Sciatic nerve (tissue), 2 donors: ENCODE measurements around the gene ATP4A. TPM values are rescaled to one million over a fixed set of nuclear protein-coding genes. Genes with fewer than 3 reads are reported as not detected.
"Not testable (repeated sequence)": the region's sequence is repeated elsewhere in the genome, so short reads cannot be mapped to it uniquely, and the experiment has no call there.

Experiments used
- ATAC-seq: fragments of 200-7000 bp; cut with Tn5 transposase; one replicate; pipeline ENCODE4 v1.9.1; 2020; ENCODE audit warnings: mild to moderate bottlenecking, moderate library complexity
- DNase-seq: peaks from one replicate; pipeline ENCODE4 v3.0.0-alpha.2; 2020; ENCODE audit warnings: low spot score
- intact Hi-C: fragments of 100-400 bp; cut with DNase I; formaldehyde crosslinking; loops from one replicate; pipeline ENCODE4 v1.14.2; 2022
- total RNA-seq: library from RNA; stranded (reverse); fragmentation: NEBNext Ultra II Directional; extraction: Animal tissue kit (Norgen Biotek cat#: 25700); gene quantifications from one replicate; pipeline ENCODE4 v1.2.1, GENCODE V29; 2021
- donor health status: DM: no; HTN: no; CAD: no.
- donor health status: DM: no; HTN: no; CAD: no.

Gene ATP4A
- not detected for total RNA-seq

DNA sequence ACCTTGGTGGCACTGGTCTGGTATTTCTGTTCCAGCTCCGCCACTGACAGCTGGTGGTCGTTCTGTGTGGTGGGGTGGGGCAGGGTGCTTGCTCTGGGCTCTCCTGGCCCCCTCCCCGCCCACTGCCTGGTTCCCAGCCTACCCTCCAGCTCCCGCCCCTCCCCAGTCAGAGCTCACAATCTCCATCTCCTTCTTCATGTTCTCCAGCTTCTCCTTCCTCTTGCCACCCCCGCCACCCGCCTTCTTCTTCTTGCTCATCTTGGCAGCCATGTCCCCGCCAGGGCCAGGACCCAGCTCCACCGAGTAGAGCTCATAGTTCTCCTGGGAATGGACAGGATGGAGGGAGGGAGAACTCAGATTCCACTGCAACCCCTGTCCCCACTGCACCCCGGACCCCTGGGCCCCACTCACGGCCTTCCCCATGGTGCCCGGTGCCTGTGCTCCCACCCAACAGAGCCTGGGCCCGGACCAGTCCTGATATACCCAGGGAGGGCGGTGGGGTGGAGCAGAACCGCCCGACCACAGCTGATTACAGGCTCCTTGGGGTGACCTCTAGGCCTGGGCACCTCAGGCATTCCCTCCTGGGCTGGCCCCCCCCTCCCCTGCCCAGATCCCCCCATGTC, at the start of gene ATP4A:
TSS of gene ATP4A (minus strand) at position 452 of the 623 bp plus-strand sequence. CDS start at position 423, 29 bp downstream.
- DNase-seq = no peak
- no peak for ATAC-seq

DNA sequence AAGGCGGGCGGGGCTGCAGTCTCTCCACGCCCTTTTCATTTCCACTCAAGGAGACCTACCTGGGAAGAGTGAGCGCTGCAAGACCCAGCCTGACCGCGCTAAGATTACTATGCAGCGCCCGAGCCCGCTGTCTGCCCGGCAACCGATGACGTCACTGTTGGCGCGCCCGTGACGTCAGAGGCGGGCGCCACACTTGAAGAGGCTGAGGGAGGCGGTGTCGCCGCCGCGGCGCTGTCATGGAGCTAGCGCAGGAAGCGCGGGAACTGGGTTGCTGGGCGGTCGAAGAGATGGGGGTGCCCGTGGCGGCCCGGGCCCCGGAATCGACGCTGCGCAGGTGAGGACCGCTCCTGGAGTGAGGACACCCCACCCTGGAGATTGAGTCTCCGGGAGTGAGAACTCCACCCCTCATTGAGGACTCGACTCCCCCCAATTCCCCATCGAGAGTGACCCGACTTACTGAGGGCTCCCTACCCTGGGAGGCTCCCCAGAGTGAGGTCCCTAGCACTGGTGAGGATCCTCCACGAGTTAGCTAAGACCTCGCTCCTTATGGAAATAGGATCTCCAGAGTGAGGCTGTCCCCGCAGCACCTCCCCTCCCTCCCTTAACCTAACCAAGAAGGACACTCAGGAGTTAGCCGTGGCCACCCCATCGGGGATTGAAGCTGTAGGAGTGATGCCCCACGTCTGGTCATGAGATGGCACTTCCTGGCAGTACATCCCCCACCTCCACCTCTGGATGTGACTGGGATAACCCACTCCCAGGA, 49.3 kb upstream of the ATP4A start, which contains the start of gene HAUS5:
TSS of gene HAUS5 (plus strand) at position 177 of the 763 bp plus-strand sequence. CDS start at position 237, 60 bp downstream.
- ATAC-seq = peak; percentile 99
- intact Hi-C loops = no loop called here
- DNase-seq = peak; percentile 95

More for the DNA sequence above, at the start of gene ATP4A:
- intact Hi-C loops = no loop called here

DNA sequence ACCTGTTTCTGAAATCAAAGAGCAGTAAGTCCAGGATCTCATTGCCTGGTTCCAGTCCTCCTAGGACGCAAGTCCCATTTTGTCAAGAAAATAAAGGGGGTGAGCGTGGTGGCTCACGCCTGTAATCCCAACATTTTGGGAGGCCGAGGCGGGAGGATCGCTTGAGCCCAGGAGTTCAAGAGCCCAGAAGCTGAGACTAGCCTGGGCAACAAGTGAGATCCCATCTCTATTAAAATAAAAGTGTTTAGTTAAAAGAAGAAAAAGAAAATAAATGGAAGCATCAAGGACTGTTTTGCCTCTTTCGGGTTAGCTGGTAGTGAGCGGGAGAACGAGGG, 48.7 kb upstream of the ATP4A start:
- DNase-seq = no peak

DNA sequence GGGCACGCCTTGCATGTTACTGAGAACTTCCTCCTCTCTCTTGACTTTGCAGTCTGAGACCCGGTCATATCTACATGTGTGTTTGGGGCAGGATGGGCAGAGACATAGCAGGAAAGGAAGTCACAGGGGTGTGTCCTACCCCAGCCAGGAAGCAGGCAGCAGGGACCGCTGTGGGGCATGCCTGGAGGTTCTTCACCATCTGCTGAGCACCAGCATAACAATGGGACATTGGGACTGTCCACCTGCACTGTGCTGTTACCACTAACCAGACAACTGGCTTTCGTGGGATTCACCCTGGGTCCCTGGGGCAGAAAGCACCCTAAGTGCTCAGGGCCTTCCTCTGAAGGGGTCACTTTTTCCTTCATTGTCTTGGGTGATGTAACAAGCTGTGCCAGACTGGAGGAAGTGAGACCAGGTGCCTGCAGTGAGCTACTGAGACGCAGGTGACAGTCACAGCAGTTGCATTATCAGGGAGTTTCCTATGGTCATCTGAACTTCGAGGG, 46.4 kb upstream of the ATP4A start:
- ATAC-seq = no peak
- intact Hi-C loops = no loop called here
- no peak for DNase-seq

More for the DNA sequence above, 48.7 kb upstream of the ATP4A start:
- intact Hi-C loops = no loop called here
- ATAC-seq = peak; percentile 6

DNA sequence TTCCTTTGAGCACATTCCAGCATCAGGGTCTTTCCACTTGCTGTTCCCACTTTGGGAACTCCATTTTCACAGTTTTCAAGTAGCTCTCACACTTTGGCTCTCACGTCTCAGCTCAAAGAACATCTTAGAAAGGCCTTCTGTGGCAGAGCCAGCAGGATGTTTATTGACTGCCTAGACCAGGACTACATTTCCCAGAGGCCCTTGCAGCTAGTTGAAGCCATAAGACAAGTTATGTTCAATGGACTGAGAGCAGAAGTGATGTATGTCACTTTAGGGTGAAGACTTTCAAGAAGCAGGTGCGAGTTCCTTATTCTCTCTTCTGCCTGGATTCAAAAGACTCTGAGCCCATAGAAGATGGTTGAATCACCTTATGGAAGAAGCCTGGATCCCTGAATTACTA, 44.8 kb upstream of the ATP4A start:
- DNase-seq (no peak), ATAC-seq (no peak)
- intact Hi-C loops = no loop called here

DNA sequence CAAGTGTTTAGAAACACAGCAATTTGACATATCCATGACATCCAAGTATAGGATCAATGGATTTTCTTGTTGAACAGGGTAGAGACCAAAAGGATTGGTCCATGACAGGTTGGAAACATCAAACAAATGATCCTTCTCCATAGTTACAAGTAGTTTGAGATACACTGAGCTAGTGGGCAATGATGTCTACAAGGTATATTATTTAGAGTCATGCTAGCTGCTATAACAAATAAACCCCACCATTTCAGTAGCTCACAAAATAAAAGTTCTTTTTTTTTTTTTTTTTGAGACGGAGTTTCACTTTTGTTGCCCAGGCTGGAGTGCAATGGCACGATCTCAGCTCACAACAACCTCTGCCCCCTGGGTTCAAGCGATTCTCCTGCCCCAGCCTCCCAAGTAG, 44.2 kb upstream of the ATP4A start:
- ATAC-seq (no peak), DNase-seq (no peak)
- intact Hi-C loops = no loop called here

DNA sequence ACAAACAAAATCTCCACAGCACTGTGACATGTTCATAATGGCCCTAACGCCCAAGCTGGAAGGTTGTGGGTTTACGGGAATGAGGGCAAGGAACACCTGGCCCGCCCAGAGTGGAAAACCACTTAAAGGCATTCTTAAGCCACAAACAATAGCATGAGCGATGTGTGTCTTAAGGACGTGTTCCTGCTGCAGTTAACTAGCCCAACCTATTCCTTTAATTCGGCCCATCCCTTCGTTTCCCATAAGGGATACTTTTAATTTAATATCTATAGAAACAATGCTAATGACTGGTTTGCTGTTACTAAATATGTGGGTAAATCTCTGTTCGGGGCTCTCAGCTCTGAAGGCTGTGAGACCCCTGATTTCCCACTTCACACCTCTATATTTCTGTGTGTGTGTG, 43.7 kb upstream of the ATP4A start:
- DNase-seq, ATAC-seq, intact Hi-C loops: not testable (repeated sequence)

DNA sequence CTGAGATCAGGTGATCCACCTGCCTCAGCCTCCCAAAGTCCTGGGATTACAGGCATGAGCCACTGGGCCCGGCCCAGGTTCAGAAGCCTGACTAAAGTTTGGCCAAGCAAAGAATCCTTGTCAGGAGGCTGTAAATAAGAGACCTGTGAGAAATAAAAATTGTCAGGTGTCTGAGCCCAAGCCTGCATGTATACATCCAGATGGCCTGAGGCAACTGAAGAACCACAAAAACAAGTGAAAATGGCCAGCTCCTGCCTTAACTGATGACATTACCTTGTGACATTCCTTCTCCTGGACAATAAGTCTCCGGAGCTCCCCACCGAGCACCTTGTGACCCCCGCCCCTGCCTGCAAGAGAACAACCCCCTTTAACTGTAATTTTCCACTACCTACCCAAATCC, 41.0 kb upstream of the ATP4A start:
- DNase-seq, intact Hi-C loops, ATAC-seq: not testable (repeated sequence)

DNA sequence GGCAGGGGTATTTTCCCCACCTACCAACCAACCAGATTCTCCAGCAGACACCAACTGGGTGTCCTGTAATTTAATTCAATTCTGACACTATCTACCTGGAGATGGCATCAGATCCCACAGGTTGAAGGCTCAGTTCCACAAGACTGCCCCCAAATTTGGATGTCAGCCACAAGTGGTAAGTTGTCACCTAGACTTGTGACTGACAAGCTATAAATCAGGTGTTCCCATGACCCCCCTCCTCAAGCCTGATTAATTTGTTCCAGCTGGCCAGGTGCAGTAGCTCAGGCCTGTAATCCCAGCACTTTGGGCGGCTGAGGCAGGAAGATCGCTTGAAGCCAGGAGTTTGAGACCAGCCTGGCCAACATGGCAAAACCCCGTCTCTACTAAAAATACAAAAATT, 38.5 kb upstream of the ATP4A start:
- intact Hi-C loops = no loop called here
- DNase-seq (no peak), ATAC-seq (no peak)

DNA sequence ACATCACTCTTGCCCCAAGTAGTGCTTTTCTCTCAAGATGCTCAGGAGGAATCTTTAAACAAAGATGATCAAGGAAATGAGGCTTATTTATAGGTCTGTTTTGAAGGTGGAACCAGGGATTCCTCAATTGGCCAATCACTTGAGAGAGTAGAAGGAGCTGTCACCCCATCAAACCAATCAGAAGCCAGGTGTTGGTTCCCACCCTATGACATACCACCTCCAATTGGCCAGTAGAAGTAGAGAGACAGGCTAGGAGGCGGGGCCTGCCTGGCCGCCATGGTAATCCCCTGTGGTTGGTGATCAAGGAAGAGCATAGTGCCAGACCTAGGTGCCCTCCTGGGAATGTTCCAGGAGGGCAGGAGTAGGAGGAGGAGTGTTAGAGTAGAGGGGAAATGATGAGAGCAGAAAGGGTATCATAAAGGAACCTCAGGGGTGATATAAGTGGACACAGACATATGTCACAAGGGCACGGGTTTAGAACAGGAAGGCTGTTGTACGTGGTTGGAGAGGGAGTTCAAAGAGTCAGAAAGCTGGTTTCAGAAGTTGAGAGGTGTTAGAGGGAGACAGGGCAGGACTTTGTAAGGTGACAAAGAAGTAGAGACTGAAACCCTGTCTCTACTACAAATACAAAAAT, 33.0 kb upstream of the ATP4A start:
- intact Hi-C loops = no loop called here
- no peak for DNase-seq
- no peak for ATAC-seq

DNA sequence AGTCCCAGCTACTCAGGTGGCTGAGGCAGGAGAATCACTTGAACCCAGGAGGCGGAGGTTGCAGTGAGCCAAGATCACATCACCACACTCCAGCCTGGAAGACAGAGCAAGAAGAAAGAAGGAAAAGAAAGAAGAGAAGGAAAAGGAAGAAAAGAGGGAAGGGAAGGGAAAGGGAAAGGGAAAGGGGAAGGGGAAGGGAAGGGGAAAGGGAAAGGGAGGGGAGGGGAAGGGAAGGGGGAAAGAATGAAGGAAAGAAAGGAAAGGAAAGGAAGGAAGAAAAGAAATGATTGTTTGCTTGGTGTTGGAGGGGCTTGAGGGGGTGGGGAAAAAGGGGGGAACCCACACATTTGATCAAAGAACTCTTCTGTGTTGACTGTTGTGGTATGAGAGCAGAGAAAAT, 32.5 kb upstream of the ATP4A start:
- intact Hi-C loops = no loop called here
- no peak for ATAC-seq

DNA sequence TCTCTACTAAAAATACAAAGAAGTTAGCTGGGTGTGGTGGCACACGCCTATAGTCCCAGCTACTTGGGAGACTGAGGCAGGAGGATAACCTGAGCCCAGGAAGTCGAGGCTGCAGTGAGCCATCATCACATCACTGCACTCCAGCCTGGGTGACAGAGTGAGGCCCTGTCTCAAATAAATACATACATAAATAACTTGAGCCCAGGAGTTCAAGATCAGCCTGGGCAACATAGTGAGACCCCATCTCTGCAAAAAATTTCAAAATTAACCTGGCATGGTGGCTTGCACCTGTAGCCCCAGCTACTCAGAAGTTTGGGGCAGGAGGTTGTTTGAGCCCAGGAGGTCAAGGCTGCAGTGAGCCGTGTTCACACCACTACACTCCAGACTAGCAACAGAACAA, 31.6 kb upstream of the ATP4A start:
- intact Hi-C loops, DNase-seq, ATAC-seq: not testable (repeated sequence)

More for the DNA sequence above, 32.5 kb upstream of the ATP4A start:
- DNase-seq = no peak

DNA sequence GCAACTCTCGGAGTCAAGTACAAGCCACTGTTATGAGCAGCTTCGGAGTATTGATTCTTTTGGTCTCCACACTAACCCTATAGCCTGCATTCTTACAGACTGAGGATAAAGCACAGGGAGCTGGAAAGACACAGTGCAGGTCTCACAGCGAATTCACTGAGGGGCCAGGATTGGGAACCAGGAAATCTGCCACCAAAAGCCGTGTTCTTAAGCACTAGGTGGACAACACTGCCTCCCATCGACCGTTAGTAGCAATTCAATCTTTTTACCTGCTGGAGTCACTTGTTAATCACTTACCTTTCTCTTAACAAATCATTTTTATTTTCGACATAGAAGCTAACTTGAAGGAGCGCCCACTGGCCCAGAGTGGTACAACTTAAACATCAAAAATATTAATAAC, 28.8 kb upstream of the ATP4A start:
- no peak for ATAC-seq
- no peak for DNase-seq
- intact Hi-C loops = no loop called here

DNA sequence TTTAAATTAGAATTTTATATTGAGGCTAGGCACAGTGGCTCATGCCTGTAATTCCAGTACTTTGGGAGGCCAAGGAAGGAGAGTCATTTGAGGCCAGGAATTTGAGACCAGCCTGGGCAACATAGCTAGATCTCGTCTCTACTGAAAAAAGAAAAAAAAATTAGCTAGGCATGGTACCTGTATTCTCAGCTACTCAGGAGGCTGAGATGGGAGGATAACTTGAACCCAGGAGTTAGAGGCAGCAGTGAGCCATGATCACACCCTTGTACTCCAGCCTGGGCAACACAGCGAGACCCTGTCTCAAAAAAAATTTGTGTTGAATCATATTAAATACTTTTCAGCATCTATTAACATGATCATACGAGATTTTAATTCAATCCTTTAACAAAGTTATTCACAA, 27.4 kb upstream of the ATP4A start:
- no peak for ATAC-seq
- intact Hi-C loops = no loop called here
- no peak for DNase-seq

DNA sequence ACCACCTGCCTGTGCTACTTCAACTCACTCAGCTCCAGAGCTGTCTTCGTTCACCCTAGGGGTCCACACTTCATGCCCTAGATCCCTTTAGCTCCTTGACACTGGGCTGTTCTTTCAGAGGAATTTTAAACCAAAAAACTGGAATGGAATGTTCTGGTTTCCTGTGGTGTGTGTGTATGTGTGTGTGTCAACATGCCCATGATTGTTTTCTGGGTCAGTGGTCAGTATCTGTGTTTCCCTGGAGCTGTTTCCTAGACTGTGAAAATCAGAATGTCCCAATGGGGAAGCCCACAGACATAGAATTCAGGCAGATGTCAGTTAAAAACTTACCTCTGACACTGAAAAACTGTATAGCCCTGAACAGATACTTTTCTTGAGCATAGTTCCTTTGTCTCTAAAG, 23.9 kb upstream of the ATP4A start:
- ATAC-seq = no peak
- no peak for DNase-seq
- intact Hi-C loops = no loop called here

DNA sequence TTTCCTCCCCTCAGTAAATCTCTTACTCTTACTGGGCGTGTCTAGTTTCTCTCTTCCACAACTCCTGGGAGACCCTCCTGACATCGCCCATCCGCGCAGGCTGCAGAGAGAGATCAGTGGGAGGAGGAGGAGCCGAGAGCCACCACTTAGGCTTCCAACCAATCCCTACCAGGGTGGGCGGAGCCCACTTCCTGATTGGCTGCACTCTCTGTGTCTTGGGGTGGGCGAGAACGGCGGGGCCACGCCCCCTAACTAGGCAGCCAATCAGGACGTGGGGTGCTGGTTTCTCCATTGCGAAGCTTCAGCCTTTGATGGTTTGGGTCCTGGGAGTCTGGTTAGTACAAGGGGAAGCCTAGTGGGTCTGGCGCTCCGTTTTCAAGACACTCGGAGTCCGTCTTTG, 22.4 kb upstream of the ATP4A start, which contains the start of gene PMIS2:
TSS of gene PMIS2 (plus strand) at position 326 of the 400 bp plus-strand sequence. CDS start 87 bp downstream, outside the sequence.
- intact Hi-C loops = no loop called here
- ATAC-seq = no peak
- no peak for DNase-seq

DNA sequence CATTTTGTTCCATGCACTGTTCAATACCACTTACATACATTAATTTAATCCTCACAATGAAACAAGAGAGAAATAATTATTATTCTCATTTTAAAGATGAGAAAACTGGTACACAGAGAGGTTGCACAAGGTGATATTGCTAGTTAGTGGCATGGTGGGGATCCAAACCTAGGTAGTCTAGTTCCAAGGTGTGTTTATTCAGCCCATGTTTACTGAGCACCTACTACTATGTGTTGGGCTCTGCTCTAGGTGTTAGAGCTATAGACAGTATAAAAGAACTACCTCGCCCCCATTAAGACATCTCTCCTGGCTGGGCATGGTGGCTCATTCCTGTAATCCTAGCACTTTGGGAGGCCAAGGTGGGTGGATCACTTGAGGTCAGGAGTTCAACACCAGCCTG, 19.3 kb upstream of the ATP4A start:
- DNase-seq = no peak
- ATAC-seq = no peak
- intact Hi-C loops = no loop called here

DNA sequence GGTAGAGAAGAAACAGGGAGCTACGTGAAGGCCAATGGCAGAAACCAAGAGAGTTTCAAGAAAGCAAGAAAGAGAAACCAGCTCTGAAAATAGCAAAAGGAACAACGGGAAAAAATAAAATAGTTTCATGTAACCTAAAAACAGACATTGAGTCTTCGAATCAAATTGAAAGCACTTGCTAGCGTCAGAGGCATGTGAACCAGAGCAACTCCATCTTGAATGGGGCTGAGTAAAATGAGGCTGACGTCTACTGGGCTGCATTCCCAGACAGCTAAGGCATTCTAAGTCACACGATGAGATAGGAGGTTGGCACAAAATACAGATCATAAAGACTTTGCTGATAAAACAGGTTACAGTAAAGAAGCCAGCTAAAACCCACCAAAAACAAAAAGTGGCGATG, 15.2 kb upstream of the ATP4A start:
- ATAC-seq = no peak
- DNase-seq = no peak
- intact Hi-C loops = no loop called here

DNA sequence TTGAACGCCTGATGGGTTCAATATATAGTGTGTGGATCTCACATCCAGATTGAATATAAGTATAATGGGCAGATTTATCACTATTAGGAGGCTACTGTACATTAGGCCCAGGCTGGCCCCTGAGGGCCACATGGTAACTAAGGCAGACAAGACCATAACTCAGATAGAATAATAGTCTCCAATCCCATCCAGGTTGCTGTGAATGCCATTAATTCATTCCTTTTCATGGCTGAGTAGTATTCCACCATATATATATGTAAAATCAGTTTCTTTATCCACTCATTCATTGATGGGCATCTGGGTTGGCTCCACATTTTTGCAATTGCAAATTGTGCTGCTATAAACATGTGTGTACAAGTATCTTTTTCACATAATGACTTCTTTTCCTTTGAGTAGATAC, 14.5 kb upstream of the ATP4A start:
- no peak for ATAC-seq
- intact Hi-C loops = no loop called here

DNA sequence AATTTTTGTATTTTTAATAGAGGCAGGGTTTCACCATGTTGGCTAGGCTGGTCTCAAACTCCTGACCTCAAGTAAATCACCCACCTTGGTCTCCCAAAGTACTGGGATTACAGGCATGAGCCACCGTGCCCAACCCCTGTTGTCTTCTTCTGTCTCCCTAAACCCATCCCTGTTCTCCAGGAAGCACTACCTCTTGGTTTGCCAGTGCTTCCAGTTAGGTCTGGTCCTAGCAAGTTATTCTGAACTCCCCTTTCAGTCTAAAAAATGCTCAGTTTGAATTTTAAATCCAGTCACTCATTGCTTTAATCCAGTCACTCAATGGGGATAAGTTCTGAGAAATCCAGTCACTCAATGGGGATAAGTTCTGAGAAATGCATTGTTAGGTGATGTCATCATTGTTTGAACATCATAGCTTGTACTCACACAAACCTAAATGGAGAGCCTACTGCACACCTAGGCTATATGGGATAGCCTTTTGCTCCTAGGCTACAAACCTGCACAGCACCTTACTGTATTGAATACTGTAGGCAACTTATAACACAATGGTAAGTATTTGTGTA, 8.0 kb upstream of the ATP4A start:
- no peak for DNase-seq
- intact Hi-C loops = no loop called here
- no peak for ATAC-seq

More for the DNA sequence above, 14.5 kb upstream of the ATP4A start:
- no peak for DNase-seq
